Chondrocyte (in vitro differentiated cells): ENCODE data around the gene LDLRAD4. TPM values are rescaled to one million over a fixed set of nuclear protein-coding genes. Genes with fewer than 3 reads are reported as not detected.

Experiments
- DNase-seq: peaks from one replicate; pipeline ENCODE4 v3.0.0; 2021; ENCODE audit warnings: mixed read lengths, low spot score
- H3K27ac Mint-ChIP-seq: one replicate; pipeline ENCODE4 v1.8.0; 2021; ENCODE audit warnings: mild to moderate bottlenecking, moderate library complexity, mixed read lengths; ENCODE audit not compliant: unreplicated experiment
- H3K27me3 Mint-ChIP-seq: 2 replicates; pipeline ENCODE4 v1.8.0; 2021; ENCODE audit warnings: low read depth, mixed read lengths
- H3K36me3 Mint-ChIP-seq: 2 replicates; pipeline ENCODE4 v1.8.0; 2021; ENCODE audit warnings: low read depth, mixed read lengths
- H3K4me1 Mint-ChIP-seq: 2 replicates; pipeline ENCODE4 v1.8.0; 2021; ENCODE audit warnings: low read depth, mild to moderate bottlenecking, mixed read lengths
- H3K4me3 Mint-ChIP-seq: one replicate; pipeline ENCODE4 v1.8.0; 2021; ENCODE audit warnings: mild to moderate bottlenecking, moderate library complexity, mixed read lengths; ENCODE audit not compliant: unreplicated experiment
- H3K9me3 Mint-ChIP-seq: 2 replicates; pipeline ENCODE4 v1.8.0; 2021; ENCODE audit warnings: low read depth, mixed read lengths
- total RNA-seq: library from RNA; stranded (reverse); gene quantifications from 3 replicates; pipeline ENCODE4 v1.2.1, GENCODE V29; 2021
- TF ChIP-seq, protein P1 (sequence below): fragments of 200-600 bp; sonication (generic); IDR thresholded peaks from 2 replicates; pipeline ENCODE4 v1.5.0; 2021; ENCODE audit warnings: antibody characterized with exemption, mild to moderate bottlenecking, moderate library complexity

LDLRAD4 gene
- total RNA-seq, 1 donor from 2014 or later: 80.5 TPM

DNA sequence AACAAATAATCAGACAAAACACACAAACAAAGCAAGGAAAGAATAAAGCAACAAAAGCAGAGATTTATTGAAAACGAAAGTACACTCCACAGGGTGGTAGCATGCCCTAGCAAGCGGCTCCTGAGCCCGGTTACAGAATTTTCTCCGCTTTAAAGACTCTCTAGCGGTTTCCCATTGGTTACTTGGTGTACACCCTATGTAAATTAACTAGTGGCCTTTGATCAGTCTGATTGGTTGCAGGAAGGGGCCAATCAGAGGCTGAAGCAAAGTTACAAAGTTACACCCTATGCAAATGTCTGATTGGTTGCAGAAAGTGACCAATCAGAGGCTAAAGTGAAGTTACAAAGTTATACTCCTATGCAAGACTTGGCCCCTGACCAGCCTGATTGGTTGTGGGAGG, 242.9 kb downstream of the LDLRAD4 start:
- H3K9me3 Mint-ChIP-seq: peaks cover 3% of the 10 kb centered on the region
- H3K27ac Mint-ChIP-seq: no peak overlapping the region
- TF ChIP-seq, protein P1, sequence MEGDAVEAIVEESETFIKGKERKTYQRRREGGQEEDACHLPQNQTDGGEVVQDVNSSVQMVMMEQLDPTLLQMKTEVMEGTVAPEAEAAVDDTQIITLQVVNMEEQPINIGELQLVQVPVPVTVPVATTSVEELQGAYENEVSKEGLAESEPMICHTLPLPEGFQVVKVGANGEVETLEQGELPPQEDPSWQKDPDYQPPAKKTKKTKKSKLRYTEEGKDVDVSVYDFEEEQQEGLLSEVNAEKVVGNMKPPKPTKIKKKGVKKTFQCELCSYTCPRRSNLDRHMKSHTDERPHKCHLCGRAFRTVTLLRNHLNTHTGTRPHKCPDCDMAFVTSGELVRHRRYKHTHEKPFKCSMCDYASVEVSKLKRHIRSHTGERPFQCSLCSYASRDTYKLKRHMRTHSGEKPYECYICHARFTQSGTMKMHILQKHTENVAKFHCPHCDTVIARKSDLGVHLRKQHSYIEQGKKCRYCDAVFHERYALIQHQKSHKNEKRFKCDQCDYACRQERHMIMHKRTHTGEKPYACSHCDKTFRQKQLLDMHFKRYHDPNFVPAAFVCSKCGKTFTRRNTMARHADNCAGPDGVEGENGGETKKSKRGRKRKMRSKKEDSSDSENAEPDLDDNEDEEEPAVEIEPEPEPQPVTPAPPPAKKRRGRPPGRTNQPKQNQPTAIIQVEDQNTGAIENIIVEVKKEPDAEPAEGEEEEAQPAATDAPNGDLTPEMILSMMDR: no peak
- no peak for DNase-seq
- no peaks in the 10 kb centered on the region for H3K27me3 Mint-ChIP-seq
- H3K4me3 Mint-ChIP-seq: no peak overlapping the region
- peaks cover 30% of the 10 kb centered on the region for H3K4me1 Mint-ChIP-seq
- peaks cover 14% of the 10 kb centered on the region for H3K36me3 Mint-ChIP-seq

DNA sequence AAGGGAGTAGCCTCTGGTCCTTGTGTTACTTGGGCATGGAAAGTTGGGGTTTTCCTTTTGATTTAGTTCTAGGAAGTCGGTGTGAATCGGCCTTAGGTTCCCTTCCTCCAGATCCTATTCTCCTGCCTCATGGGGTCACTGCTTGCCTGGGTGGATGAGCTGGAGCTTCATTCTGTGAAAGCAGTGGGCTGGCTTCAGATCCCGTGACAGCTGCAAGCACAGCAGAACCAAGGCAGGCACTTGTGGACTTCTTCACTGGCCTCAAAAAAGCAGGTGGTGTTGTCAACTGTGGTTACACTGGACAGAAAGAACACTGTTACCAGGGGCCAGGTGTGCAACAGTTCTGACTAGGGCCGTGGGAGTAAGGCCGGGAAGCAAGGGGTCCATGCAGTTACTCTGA, 243.4 kb downstream of the LDLRAD4 start:
- Mint-ChIP-seq H3K27me3 (no peaks in the 10 kb centered on the region), H3K27ac (no peak overlapping the region), H3K4me3 (no peak overlapping the region), H3K4me1 (peaks cover 26% of the 10 kb centered on the region), H3K9me3 (peaks cover 6% of the 10 kb centered on the region), H3K36me3 (peaks cover 17% of the 10 kb centered on the region)
- TF ChIP-seq, protein P1: no peak
- no peak for DNase-seq

DNA sequence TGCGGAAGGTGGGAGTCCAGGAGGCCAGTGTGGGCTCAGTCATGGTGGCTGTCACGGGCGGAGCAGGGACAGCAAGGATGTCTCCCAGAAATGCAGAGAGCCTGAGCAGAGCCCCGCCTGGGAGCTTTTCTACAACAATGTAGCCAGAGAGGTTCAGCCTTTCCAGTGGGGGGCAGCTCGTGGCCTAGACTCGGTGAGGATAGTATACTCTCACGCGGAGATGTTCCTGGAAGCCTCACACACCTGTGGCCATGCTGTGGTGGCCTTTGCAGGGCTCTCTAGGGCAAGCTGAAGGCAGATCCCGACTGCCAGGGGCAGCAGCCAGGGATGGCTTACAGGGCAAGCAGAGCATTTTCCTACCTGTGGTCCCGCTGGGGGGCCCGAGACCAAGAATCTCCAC, 244.1 kb downstream of the LDLRAD4 start:
- TF ChIP-seq, protein P1: no peak

DNA sequence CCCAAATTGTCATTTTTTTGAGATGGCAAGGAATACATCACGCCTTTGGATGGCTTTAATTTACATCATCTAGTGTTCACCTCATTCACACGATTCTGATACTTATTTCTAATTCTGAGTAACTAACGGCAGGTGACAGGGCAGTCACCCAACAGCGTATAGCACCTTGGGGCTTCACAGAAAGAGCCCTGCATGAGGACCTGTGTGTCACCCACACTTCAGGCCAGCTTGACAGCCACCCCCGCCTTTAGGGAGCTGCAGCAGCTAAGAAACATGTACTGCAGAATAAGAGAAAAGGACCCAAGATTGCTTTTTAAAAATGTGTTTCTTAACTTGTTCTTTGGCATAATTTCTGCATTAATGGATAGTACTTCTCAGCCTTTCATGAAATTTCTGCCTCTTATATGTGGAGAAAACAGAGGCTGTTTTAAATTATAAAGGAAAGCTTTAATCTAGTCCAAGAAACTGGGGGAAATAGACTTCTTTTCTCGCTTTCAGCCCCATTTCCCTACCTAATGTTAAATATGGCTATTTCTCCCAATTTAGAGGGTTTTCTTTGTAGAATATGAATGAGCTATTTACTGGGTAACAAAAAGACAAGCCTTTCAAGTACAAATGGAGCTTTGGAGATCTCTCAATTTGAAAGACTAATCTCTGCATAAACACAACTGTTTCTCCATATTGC, 245.1 kb downstream of the LDLRAD4 start:
- Mint-ChIP-seq H3K27ac (no peak overlapping the region), H3K36me3 (peaks cover 17% of the 10 kb centered on the region), H3K27me3 (no peaks in the 10 kb centered on the region), H3K9me3 (peaks cover 6% of the 10 kb centered on the region), H3K4me3 (no peak overlapping the region), H3K4me1 (peaks cover 21% of the 10 kb centered on the region)
- TF ChIP-seq, protein P1: no peak
- DNase-seq: no peak

More for the DNA sequence above, 244.1 kb downstream of the LDLRAD4 start:
- H3K36me3 Mint-ChIP-seq: peaks cover 19% of the 10 kb centered on the region
- DNase-seq: no peak
- H3K4me3 Mint-ChIP-seq: no peak overlapping the region
- no peak overlapping the region for H3K27ac Mint-ChIP-seq
- H3K27me3 Mint-ChIP-seq: no peaks in the 10 kb centered on the region
- peaks cover 9% of the 10 kb centered on the region for H3K9me3 Mint-ChIP-seq
- H3K4me1 Mint-ChIP-seq: peaks cover 21% of the 10 kb centered on the region

DNA sequence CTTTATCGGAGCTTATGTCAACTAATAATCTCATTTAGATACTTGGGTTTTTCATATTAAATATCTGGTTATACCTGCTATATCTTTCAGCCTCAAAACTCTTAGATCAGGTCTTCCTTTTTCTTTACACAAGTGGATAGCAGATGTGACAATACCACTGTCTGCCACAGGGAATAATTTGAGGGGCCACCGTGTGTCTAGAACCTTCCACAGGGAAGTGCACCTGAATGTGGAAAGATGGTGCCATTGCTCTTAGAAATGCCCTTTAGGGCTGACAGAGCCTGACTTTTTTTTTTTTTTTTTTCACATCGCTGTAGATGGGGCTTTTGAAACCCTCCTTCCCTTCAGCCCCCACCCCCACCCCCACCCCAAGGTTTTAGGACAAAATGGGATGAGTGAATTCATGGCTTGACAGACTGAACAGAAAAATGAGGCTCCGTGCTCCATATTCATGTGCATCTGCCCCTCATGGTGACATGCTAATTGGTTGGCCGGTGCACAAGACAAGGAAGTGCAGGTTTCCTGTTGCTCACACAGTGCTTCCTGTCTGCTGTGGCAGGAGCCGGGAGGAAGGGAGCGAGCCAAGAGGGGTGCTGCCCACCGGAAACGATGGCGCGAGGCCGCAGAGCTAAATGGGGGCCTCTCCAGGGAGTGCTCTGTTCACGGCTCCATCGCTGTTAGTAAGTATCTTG, 246.0 kb downstream of the LDLRAD4 start:
- no peak for DNase-seq
- H3K4me3 Mint-ChIP-seq: no peak overlapping the region
- H3K27ac Mint-ChIP-seq: peak overlapping the region; percentile 20
- no peaks in the 10 kb centered on the region for H3K27me3 Mint-ChIP-seq
- peaks cover 10% of the 10 kb centered on the region for H3K9me3 Mint-ChIP-seq
- H3K4me1 Mint-ChIP-seq: peaks cover 23% of the 10 kb centered on the region
- H3K36me3 Mint-ChIP-seq: peaks cover 17% of the 10 kb centered on the region
- TF ChIP-seq, protein P1: peak; percentile 10
